Keratinocyte (primary cell): ENCODE measurements around the gene BCAS4. TPM values are rescaled to one million over a fixed set of nuclear protein-coding genes. Genes with fewer than 3 reads are reported as not detected.

ENCODE experiments used
- DNase-seq: peaks from one replicate; pipeline ENCODE4 v3.0.0-alpha.2; 2011; ENCODE audit warnings: low read depth, missing footprints, low spot score
- FAIRE-seq: peaks from 2 replicates; lab custom pipeline; 2011; peaks lifted over from hg19 to GRCh38; lab: Jason Lieb, UNC
- H2AFZ ChIP-seq: 2 replicates; pipeline ENCODE4 v1.6.0; 2012; ENCODE audit warnings: low read length, control low read depth, inconsistent platforms; ENCODE audit not compliant: control insufficient read depth
- H3K27ac ChIP-seq: 2 replicates; pipeline ENCODE4 v1.5.1; 2011; ENCODE audit warnings: low read length; ENCODE audit not compliant: control insufficient read depth, insufficient read depth
- H3K27me3 ChIP-seq: 3 replicates; pipeline ENCODE4 v1.6.0; 2011; ENCODE audit warnings: low read length; ENCODE audit not compliant: control insufficient read depth, insufficient read depth; ENCODE audit errors: extremely low read depth
- H3K36me3 ChIP-seq, 2 experiments: 2 replicates in 1 of 2; 3 replicates in 1 of 2; pipeline ENCODE4 v1.5.1; 2011; ENCODE audit warnings: low read length in 2 of 2, mild to moderate bottlenecking in 1 of 2; ENCODE audit not compliant: control insufficient read depth in 2 of 2, insufficient read depth in 2 of 2; ENCODE audit errors: extremely low read depth in 1 of 2
- H3K4me1 ChIP-seq: 3 replicates; pipeline ENCODE4 v1.5.1; 2011; ENCODE audit warnings: low read length; ENCODE audit not compliant: control insufficient read depth, insufficient read depth; ENCODE audit errors: extremely low read depth
- H3K4me2 ChIP-seq: 3 replicates; pipeline ENCODE4 v1.6.0; 2011; ENCODE audit warnings: low read depth, low read length; ENCODE audit not compliant: control insufficient read depth, insufficient read depth; ENCODE audit errors: extremely low read depth
- H3K4me3 ChIP-seq, 3 experiments: fragments of 200-600 bp in 1 of 3; sonication (generic) in 1 of 3; 2 replicates in 2 of 3; 3 replicates in 1 of 3; pipeline ENCODE4 v1.5.1; 2011 to 2016; ENCODE audit warnings: low read length in 3 of 3, mild to moderate bottlenecking in 3 of 3, control low read depth in 2 of 3, inconsistent platforms in 1 of 3, low read depth in 1 of 3, mixed read lengths in 1 of 3, mixed run types in 1 of 3, moderate library complexity in 1 of 3; ENCODE audit not compliant: control insufficient read depth in 2 of 3, insufficient read depth in 2 of 3; ENCODE audit errors: extremely low read depth in 1 of 3
- H3K79me2 ChIP-seq: 2 replicates; pipeline ENCODE4 v1.6.0; 2012; ENCODE audit warnings: low read length; ENCODE audit not compliant: control insufficient read depth, insufficient read depth
- H3K9ac ChIP-seq: 3 replicates; pipeline ENCODE4 v1.6.0; 2011; ENCODE audit warnings: low read length; ENCODE audit not compliant: control insufficient read depth, insufficient read depth; ENCODE audit errors: extremely low read depth
- H3K9me1 ChIP-seq: 3 replicates; pipeline ENCODE4 v1.6.0; 2011; ENCODE audit warnings: low read length; ENCODE audit not compliant: control insufficient read depth, insufficient read depth; ENCODE audit errors: extremely low read depth
- H3K9me3 ChIP-seq: 2 replicates; pipeline ENCODE4 v1.5.1; 2012; ENCODE audit warnings: low read depth, low read length; ENCODE audit not compliant: control insufficient read depth
- H4K20me1 ChIP-seq: 3 replicates; pipeline ENCODE4 v1.6.0; 2011; ENCODE audit warnings: low read length; ENCODE audit not compliant: control insufficient read depth, insufficient read depth; ENCODE audit errors: extremely low read depth
- EZH2 ChIP-seq: IDR thresholded peaks from one replicate; pipeline ENCODE4 v1.6.1; 2012; ENCODE audit warnings: inconsistent platforms, mild to moderate bottlenecking, low read length, moderate library complexity
- dilution Hi-C: fragments of 300-500 bp; cut with MboI; formaldehyde crosslinking; loops from one replicate; pipeline ENCODE4 v1.7.0; 2020; ENCODE audit warnings: low sequenced_read_pairs; ENCODE audit not compliant: extremely low pct_ligation_motif_present
- polyA plus RNA-seq, 5 experiments: library from polyadenylated mRNA; depleted of rRNA in 3 of 5; stranded (reverse) in 3 of 5; stranded (forward) in 1 of 5; unstranded in 1 of 5; fragments of >200 nt; gene quantifications; 1 replicate in 1 of 5; 2 replicates in 3 of 5; 3 replicates in 1 of 5; pipeline versions ENCODE4 v1.2.1 to v1.2.3, GENCODE V29; 2011 to 2012; ENCODE audit warnings: missing spikeins in 2 of 5, low read depth in 1 of 5, low replicate concordance in 1 of 5
- TF ChIP-seq, protein P1 (sequence below), 3 experiments: IDR thresholded peaks in 1 of 3; conservative IDR thresholded peaks in 1 of 3; optimal IDR thresholded peaks in 1 of 3; 2 replicates in 2 of 3; 3 replicates in 1 of 3; pipeline versions ENCODE3 to v1.5.1; 2011; ENCODE audit warnings: low read length in 3 of 3, mild to moderate bottlenecking in 3 of 3, moderate library complexity in 2 of 3, control low read depth in 1 of 3, inconsistent platforms in 1 of 3; ENCODE audit not compliant: insufficient read depth in 2 of 3; ENCODE audit errors: extremely low read depth in 1 of 3

The BCAS4 gene
- polyA plus RNA-seq, 1 donor (not counting 4 experiments of a cell fraction or from before 2014, with no cell fraction given): 13.8 TPM

DNA sequence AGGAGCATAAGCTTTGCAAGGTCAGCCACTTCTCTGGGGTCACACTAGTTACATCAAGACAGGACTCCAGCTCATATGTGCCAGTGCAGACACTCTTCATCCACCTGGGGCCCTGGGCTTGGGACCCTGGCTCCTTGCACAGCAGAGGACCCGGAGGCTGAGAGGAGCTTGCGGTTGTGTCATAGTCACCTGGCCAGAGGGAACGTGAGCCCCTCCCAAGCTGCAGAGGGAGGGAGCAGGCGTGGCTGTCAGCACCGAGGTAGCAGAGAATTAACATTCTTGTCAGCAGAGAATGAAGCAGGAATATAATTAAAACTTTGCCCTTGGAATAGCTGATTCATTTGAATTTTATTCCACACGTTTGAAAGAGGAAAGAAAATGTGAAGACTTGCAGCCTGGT is 36.8 kb downstream of the BCAS4 start:
- TF ChIP-seq EZH2: no peak
- TF ChIP-seq, protein P1, sequence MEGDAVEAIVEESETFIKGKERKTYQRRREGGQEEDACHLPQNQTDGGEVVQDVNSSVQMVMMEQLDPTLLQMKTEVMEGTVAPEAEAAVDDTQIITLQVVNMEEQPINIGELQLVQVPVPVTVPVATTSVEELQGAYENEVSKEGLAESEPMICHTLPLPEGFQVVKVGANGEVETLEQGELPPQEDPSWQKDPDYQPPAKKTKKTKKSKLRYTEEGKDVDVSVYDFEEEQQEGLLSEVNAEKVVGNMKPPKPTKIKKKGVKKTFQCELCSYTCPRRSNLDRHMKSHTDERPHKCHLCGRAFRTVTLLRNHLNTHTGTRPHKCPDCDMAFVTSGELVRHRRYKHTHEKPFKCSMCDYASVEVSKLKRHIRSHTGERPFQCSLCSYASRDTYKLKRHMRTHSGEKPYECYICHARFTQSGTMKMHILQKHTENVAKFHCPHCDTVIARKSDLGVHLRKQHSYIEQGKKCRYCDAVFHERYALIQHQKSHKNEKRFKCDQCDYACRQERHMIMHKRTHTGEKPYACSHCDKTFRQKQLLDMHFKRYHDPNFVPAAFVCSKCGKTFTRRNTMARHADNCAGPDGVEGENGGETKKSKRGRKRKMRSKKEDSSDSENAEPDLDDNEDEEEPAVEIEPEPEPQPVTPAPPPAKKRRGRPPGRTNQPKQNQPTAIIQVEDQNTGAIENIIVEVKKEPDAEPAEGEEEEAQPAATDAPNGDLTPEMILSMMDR (optimal IDR thresholded peaks at IDR 0.05 in 1 of 3, IDR thresholded peaks at IDR 0.05 in 1 of 3, conservative IDR thresholded peaks at IDR 0.05 in 1 of 3; ENCODE audit: extremely low read depth in 1 of 3, insufficient read depth in 2 of 3, low read length in 3 of 3): no peak
- Histone ChIP-seq H3K79me2 (no peaks in the 10 kb centered on the region), H3K4me3 (no peak overlapping the region), H3K27ac (no peak overlapping the region), H3K27me3 (no peaks in the 10 kb centered on the region), H3K36me3 (peaks cover 0 to 1% of the 10 kb centered on the region in 2 experiments), H3K9me3 (no peaks in the 10 kb centered on the region), H3K9me1 (no peaks in the 10 kb centered on the region), H4K20me1 (no peaks in the 10 kb centered on the region), H3K4me2 (no peak overlapping the region), H3K9ac (no peak overlapping the region), H3K4me1 (peaks cover 4% of the 10 kb centered on the region), H2AFZ (no peak overlapping the region)
- DNase-seq: no peak
- dilution Hi-C loops: loop anchor here (10.0 kb wide), 1 partner anchor 63 kb away; no protein-coding TSS in a partner anchor
- no peak for FAIRE-seq

DNA sequence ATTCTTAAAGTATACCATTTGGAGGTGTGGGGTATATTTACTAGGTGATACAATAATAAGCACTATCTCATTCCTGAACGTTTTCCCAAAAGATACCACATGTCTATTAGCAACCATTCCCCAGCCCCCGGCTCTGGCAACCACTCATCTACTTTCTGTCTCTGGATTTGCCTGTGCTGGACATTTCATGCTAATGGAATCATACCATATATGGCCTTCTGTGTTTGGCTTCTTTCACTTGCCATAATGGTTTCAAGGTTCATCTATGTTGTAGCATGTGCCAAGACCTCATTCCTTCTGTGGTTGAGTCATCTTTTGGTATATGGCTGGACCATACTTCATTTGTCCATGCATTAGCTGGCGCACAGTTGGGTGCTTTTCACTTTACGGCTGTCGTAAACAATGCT is 39.7 kb downstream of the BCAS4 start:
- H3K9me3 ChIP-seq: no peaks in the 10 kb centered on the region

More for the DNA sequence above, 39.7 kb downstream of the BCAS4 start:
- Histone ChIP-seq H3K9ac (no peak overlapping the region), H3K36me3 (peaks cover 0 to 1% of the 10 kb centered on the region in 2 experiments), H3K9me1 (no peaks in the 10 kb centered on the region), H3K4me3 (no peak overlapping the region), H2AFZ (no peak overlapping the region), H3K27me3 (no peaks in the 10 kb centered on the region), H4K20me1 (no peaks in the 10 kb centered on the region), H3K27ac (no peak overlapping the region), H3K4me2 (no peak overlapping the region), H3K79me2 (no peaks in the 10 kb centered on the region), H3K4me1 (peaks cover 31% of the 10 kb centered on the region)
- TF ChIP-seq, protein P1 (optimal IDR thresholded peaks at IDR 0.05 in 1 of 3, IDR thresholded peaks at IDR 0.05 in 1 of 3, conservative IDR thresholded peaks at IDR 0.05 in 1 of 3; ENCODE audit: extremely low read depth in 1 of 3, insufficient read depth in 2 of 3, low read length in 3 of 3): no peak
- no peak for TF ChIP-seq EZH2
- no peak for FAIRE-seq
- dilution Hi-C loops: loop anchor here (10.0 kb wide), 1 partner anchor 60 kb away; no protein-coding TSS in a partner anchor
- no peak for DNase-seq
